ENCODE measurements around the gene NUAK2. TPM values are rescaled to one million over a fixed set of nuclear protein-coding genes. Genes with fewer than 3 reads are reported as not detected.
A peak's percentile ranks its signal among the peaks of the same experiment; 100 is the strongest.

NUAK2 gene
- total and polyA plus RNA-seq, 2 of the 8 experiments (the other 6 are each of a cell fraction or from before 2014, with no cell fraction given), result 9.4 to 12.9 TPM

DNA sequence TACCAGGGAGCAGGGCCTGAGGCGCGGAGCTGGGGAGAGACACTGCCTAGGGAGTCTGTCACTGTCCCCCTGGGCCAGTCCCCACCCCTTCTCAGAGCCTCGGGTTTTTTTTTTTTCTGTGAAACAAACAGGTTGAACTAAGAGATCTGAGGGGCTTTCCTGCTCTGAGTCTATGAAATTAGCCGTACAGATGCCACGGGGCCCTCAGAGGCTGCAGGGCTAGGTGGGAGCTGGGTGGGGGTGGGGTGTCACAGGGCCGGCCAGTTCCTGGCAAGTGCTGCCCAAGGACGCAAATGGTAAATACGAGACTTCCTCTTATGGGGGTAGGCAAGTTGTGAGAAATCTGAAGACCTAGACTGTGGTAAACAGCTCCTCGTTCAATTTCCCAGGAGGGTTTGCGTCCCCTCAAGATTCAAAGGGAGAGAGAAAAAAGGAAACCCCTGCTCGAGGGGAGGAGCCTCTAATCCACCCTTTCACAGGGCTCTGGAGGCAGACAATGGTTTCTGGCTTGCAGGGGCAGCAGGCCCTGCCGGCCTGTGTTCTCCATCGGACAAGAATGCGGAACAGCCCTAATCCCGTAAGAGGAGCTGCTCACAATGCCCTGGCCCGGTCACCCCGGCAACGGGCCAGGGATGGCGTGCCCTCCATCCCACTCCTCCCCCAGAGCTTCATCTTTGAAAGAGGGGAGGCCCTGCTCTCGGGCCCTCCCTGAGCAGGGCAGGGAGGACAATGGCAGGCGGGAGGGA, 7.8 kb downstream of the NUAK2 start (continued):
- TF ChIP-seq RAD21 (IDR thresholded peaks at IDR 0.05 in 1 of 2, conservative IDR thresholded peaks at IDR 0.05 in 1 of 2; ENCODE audit: low read depth in 2 of 2, low read length in 2 of 2) (0 out of 4 replicates have a peak, but pooled peaks of 1 of the 2 experiments have one; percentile 8), SUZ12 (IDR thresholded peaks at IDR 0.05; ENCODE audit: low read length) (no peak), EP300 (IDR thresholded peaks at IDR 0.05; ENCODE audit: borderline replicate concordance in 1 of 2, low read depth in 2 of 2, low read length in 2 of 2) (0 out of 3 replicates have a peak, but pooled peaks of 1 of the 2 experiments have one; percentile 51), KDM1A (IDR thresholded peaks at IDR 0.05; ENCODE audit: borderline replicate concordance, low read length) (peak; percentile 80; the same call in 1 of the 2 replicates), CHD2 (IDR thresholded peaks at IDR 0.05; ENCODE audit: low read length) (no peak), TCF12 (IDR thresholded peaks at IDR 0.05; ENCODE audit: low read depth, low read length) (0 out of 2 replicates have a peak, but pooled peaks have one; percentile 22), GABPA (IDR thresholded peaks at IDR 0.05; ENCODE audit: borderline replicate concordance, insufficient read depth, low read length) (peak; percentile 14; the same call in 1 of the 2 replicates), POLR2A (IDR thresholded peaks at IDR 0.05; ENCODE audit: control extremely low read depth in 1 of 2, low read depth in 2 of 2, low read length in 2 of 2) (peak; percentile 75 to 83), TBP (IDR thresholded peaks at IDR 0.05; ENCODE audit: low read depth, low read length) (peak; percentile 49; the same call in 1 of the 2 replicates), JUND (IDR thresholded peaks at IDR 0.05; ENCODE audit: low read length) (peak; percentile 31; the same call in 1 of the 2 replicates), YY1 (IDR thresholded peaks at IDR 0.05; ENCODE audit: low read depth, low read length) (peak; percentile 79), TEAD4 (IDR thresholded peaks at IDR 0.05; ENCODE audit: low read depth, low read length) (peak; percentile 87), CHD1 (IDR thresholded peaks at IDR 0.05; ENCODE audit: low read depth, low read length) (no peak)
- TF ChIP-seq, protein P1, sequence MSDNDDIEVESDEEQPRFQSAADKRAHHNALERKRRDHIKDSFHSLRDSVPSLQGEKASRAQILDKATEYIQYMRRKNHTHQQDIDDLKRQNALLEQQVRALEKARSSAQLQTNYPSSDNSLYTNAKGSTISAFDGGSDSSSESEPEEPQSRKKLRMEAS (IDR thresholded peaks at IDR 0.05), result peak; percentile 9; the same call in 1 of the 2 replicates
- TF ChIP-seq, protein P2, sequence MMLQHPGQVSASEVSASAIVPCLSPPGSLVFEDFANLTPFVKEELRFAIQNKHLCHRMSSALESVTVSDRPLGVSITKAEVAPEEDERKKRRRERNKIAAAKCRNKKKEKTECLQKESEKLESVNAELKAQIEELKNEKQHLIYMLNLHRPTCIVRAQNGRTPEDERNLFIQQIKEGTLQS (IDR thresholded peaks at IDR 0.05; ENCODE audit: insufficient read depth, low read depth, low read length), result no peak
